A549 treated with CpdA at 1 μM for 4 hours (cell line): Measurements from ENCODE around the gene KIR3DL1. TPM values are rescaled to one million over a fixed set of nuclear protein-coding genes. Genes with fewer than 3 reads are reported as not detected.

ENCODE experiments used
- total RNA-seq: library from RNA; stranded (reverse); fragments of 200-300 nt; extraction: Qiagen RNA extraction; gene quantifications from 5 replicates; pipeline ENCODE4 v1.2.3, GENCODE V29; 2022; ENCODE audit warnings: low read depth

The KIR3DL1 gene
- total RNA-seq: not detected in 5 replicates

GRCh38 chr19:54816251-54816650, at the start of gene KIR3DL1:
TSS of gene KIR3DL1 (plus strand) at chr19:54816468.

GRCh38 chr19:54769646-54770045, 46.6 kb upstream of the KIR3DL1 start, which contains the start of gene KIR2DL1:
TSS of gene KIR2DL1 (plus strand) at chr19:54769793. CDS start at chr19:54769851, 58 bp downstream.

GRCh38 chr19:54803410-54803809, 12.9 kb upstream of the KIR3DL1 start, which contains the start of gene KIR2DL4:
TSS of gene KIR2DL4 (plus strand) at chr19:54803610. CDS start at chr19:54803652, 42 bp downstream.

GRCh38 chr19:54832496-54832895, 16.2 kb downstream of the KIR3DL1 start, which contains the start of gene KIR2DS4:
TSS of gene KIR2DS4 (plus strand) at chr19:54832676.

GRCh38 chr19:54850061-54850640, 33.9 kb downstream of the KIR3DL1 start, which contains the start of gene KIR3DL2:
TSS of gene KIR3DL2 (plus strand) at chr19:54850443. CDS start at chr19:54850476, 33 bp downstream.

GRCh38 chr19:54873990-54874389, 57.7 kb downstream of the KIR3DL1 start, which contains the start of gene FCAR:
TSS of gene FCAR (plus strand) at chr19:54874235. CDS start at chr19:54874290, 55 bp downstream.

Other genes with a start within 250 kb of the KIR3DL1 start
- not detected in 5 replicates for gene LILRA2, start 242.7 kb upstream of the KIR3DL1 start, total RNA-seq
- not detected in 5 replicates for gene LILRA1, start 222.8 kb upstream of the KIR3DL1 start, total RNA-seq
- 0.02 TPM in 1 of 5 replicates, not detected in the others for gene LILRB1, start 186.0 kb upstream of the KIR3DL1 start, total RNA-seq
- 0.07 TPM in 1 of 5 replicates, not detected in the others for gene LILRB4, start 153.5 kb upstream of the KIR3DL1 start, total RNA-seq
- gene KIR3DL3, start 92.0 kb upstream of the KIR3DL1 start, total RNA-seq: not detected in 5 replicates
- not detected in 5 replicates for gene KIR2DL3, start 78.0 kb upstream of the KIR3DL1 start, total RNA-seq
- gene KIR2DL1, start 46.7 kb upstream of the KIR3DL1 start, total RNA-seq: not detected in 5 replicates
- not detected in 5 replicates for gene KIR2DL4, start 12.9 kb upstream of the KIR3DL1 start, total RNA-seq
- not detected in 5 replicates for gene KIR2DS4, start 16.2 kb downstream of the KIR3DL1 start, total RNA-seq
- gene KIR3DL2, start 34.0 kb downstream of the KIR3DL1 start, total RNA-seq: not detected in 5 replicates
- gene FCAR, start 57.8 kb downstream of the KIR3DL1 start, total RNA-seq: not detected in 5 replicates
- not detected in 5 replicates for gene NCR1, start 89.7 kb downstream of the KIR3DL1 start, total RNA-seq
- gene NLRP7, start 131.1 kb downstream of the KIR3DL1 start, total RNA-seq: not detected in 5 replicates
- 25.2 to 28.8 TPM (median 27.0 TPM) in 5 replicates for gene NLRP2, start 149.9 kb downstream of the KIR3DL1 start, total RNA-seq
- 0.13 to 0.45 TPM (median 0.27 TPM) in 4 of 5 replicates, not detected in the other for gene GP6, start 221.8 kb downstream of the KIR3DL1 start, total RNA-seq
- gene RDH13, start 246.7 kb downstream of the KIR3DL1 start, total RNA-seq: 16.4 to 22.6 TPM (median 18.4 TPM) in 5 replicates